B cell (primary cell): ENCODE results near the gene MLLT10.

Experiments
- EZH2 ChIP-seq: IDR thresholded peaks from 2 replicates; pipeline ENCODE4 v1.6.1; 2012; ENCODE audit warnings: borderline replicate concordance, low read depth, mild to moderate bottlenecking, moderate library complexity, low read length; ENCODE audit not compliant: insufficient read depth, poor library complexity, severe bottlenecking
- TF ChIP-seq, protein P1 (sequence below): fragments of 200-600 bp; IDR thresholded peaks from one replicate; pipeline ENCODE4 v1.8.0; 2022; ENCODE audit warnings: antibody characterized with exemption, mild to moderate bottlenecking

DNA sequence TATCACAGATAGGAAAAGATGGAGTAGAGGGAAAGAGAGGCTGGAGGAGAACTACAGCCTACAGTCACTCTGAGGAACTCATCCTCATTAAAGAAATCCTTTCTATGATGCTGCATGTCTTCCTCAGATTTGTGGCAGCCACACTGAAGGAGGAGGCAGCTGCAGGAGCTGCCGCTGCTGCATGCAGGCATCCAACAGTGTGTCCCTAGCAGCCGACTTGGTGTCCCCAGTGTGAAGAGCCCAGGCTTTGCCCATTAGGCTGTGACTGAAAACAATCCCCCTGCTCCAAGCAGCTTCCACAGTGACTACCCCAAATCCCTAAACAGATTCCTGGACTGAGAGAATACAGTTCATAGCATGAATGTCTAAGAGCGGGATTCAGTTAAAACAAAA, 31.7 kb upstream of the MLLT10 start:
- TF ChIP-seq, protein P1, sequence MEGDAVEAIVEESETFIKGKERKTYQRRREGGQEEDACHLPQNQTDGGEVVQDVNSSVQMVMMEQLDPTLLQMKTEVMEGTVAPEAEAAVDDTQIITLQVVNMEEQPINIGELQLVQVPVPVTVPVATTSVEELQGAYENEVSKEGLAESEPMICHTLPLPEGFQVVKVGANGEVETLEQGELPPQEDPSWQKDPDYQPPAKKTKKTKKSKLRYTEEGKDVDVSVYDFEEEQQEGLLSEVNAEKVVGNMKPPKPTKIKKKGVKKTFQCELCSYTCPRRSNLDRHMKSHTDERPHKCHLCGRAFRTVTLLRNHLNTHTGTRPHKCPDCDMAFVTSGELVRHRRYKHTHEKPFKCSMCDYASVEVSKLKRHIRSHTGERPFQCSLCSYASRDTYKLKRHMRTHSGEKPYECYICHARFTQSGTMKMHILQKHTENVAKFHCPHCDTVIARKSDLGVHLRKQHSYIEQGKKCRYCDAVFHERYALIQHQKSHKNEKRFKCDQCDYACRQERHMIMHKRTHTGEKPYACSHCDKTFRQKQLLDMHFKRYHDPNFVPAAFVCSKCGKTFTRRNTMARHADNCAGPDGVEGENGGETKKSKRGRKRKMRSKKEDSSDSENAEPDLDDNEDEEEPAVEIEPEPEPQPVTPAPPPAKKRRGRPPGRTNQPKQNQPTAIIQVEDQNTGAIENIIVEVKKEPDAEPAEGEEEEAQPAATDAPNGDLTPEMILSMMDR = no peak
- no peak for TF ChIP-seq EZH2
